IMR-90 (cell line): ENCODE results near the gene FAM131B. TPM values are rescaled to one million over a fixed set of nuclear protein-coding genes. Genes with fewer than 3 reads are reported as not detected.

Experiments used
- ATAC-seq: fragments of 200-7000 bp; cut with Tn5 transposase; 2 replicates; pipeline ENCODE4 v1.9.1; 2020; ENCODE audit warnings: low read depth, mild to moderate bottlenecking, moderate library complexity
- BruUV-seq: library from RNA; stranded (reverse); fragments of 400-500 nt; replicated peaks from 2 replicates; lab custom pipeline; 2021; lab: Mats Ljungman, UMichigan
- CTCF ChIA-PET: fragments of 300-600 bp; formaldehyde crosslinking; extraction: SDS; loops from one replicate; lab custom pipeline; 2021; ENCODE audit warnings: antibody characterized with exemption; lab: Yijun Ruan, JAX
- POLR2A ChIA-PET: fragments of 300-600 bp; sonication (Branson Sonifier 250); formaldehyde crosslinking; loops from one replicate; lab custom pipeline; 2022; ENCODE audit warnings: antibody characterized with exemption; ENCODE audit not compliant: unreplicated experiment; lab: Charles Lee
- DNase-seq: peaks from one replicate; pipeline ENCODE4 v3.0.0; 2013
- H2AFZ ChIP-seq: replicated peaks from 2 replicates; pipeline ENCODE3; 2013; ENCODE audit warnings: low read length, mild to moderate bottlenecking; ENCODE audit not compliant: poor library complexity
- H2AK5ac ChIP-seq: 2 replicates; pipeline ENCODE4 v1.6.1; 2013; ENCODE audit warnings: low read depth, low read length, inconsistent platforms
- H2AK9ac ChIP-seq: replicated peaks from 2 replicates; pipeline ENCODE3; 2013; ENCODE audit warnings: mild to moderate bottlenecking, low read depth, low read length, moderate library complexity; ENCODE audit not compliant: poor library complexity
- H2BK120ac ChIP-seq: 2 replicates; pipeline ENCODE4 v1.6.1; 2013; ENCODE audit warnings: low read depth, low read length, inconsistent platforms
- H2BK15ac ChIP-seq: 3 replicates; pipeline ENCODE4 v1.6.1; 2013; ENCODE audit warnings: low read depth, low read length, inconsistent platforms
- H2BK20ac ChIP-seq: 2 replicates; pipeline ENCODE4 v1.6.1; 2013; ENCODE audit warnings: low read depth, mild to moderate bottlenecking, inconsistent platforms, low read length, moderate library complexity
- H2BK5ac ChIP-seq: 2 replicates; pipeline ENCODE4 v1.6.1; 2013; ENCODE audit warnings: mild to moderate bottlenecking, low read depth, low read length, inconsistent platforms; ENCODE audit not compliant: poor library complexity, severe bottlenecking
- H3K14ac ChIP-seq: replicated peaks from 2 replicates; pipeline ENCODE4 v1.6.1; 2013; ENCODE audit warnings: low read depth, low read length, inconsistent platforms
- H3K18ac ChIP-seq: 2 replicates; pipeline ENCODE4 v1.6.1; 2013; ENCODE audit warnings: low read depth, low read length, control low read depth
- H3K23ac ChIP-seq: 2 replicates; pipeline ENCODE4 v1.6.1; 2013; ENCODE audit warnings: low read depth, low read length, inconsistent platforms
- H3K27ac ChIP-seq: 2 replicates; pipeline ENCODE4 v1.5.1; 2013; ENCODE audit warnings: mild to moderate bottlenecking, control low read depth, low read length; ENCODE audit not compliant: insufficient read depth
- H3K27me3 ChIP-seq: 2 replicates; pipeline ENCODE4 v1.6.1; 2013; ENCODE audit warnings: low read length; ENCODE audit not compliant: control insufficient read depth, insufficient read depth
- H3K36me3 ChIP-seq: 2 replicates; pipeline ENCODE4 v1.6.1; 2013; ENCODE audit warnings: low read length, mixed read lengths; ENCODE audit not compliant: control insufficient read depth, insufficient read depth
- H3K4ac ChIP-seq: 2 replicates; pipeline ENCODE4 v1.6.1; 2013; ENCODE audit warnings: low read depth, low read length, inconsistent platforms
- H3K4me1 ChIP-seq: 2 replicates; pipeline ENCODE4 v1.6.1; 2013; ENCODE audit warnings: low read length, mixed read lengths; ENCODE audit not compliant: control insufficient read depth, insufficient read depth
- H3K4me2 ChIP-seq: 2 replicates; pipeline ENCODE4 v1.6.1; 2013; ENCODE audit warnings: low read depth, mild to moderate bottlenecking, control low read depth, low read length, moderate library complexity
- H3K4me3 ChIP-seq: 2 replicates; pipeline ENCODE4 v1.5.1; 2013; ENCODE audit warnings: low read depth, mild to moderate bottlenecking, control low read depth, low read length, moderate library complexity; ENCODE audit not compliant: insufficient read depth
- H3K56ac ChIP-seq: 2 replicates; pipeline ENCODE4 v1.6.1; 2013; ENCODE audit warnings: low read length, inconsistent platforms; ENCODE audit not compliant: insufficient read depth; ENCODE audit errors: extremely low read depth
- H3K79me1 ChIP-seq, 2 experiments: 2 replicates each; pipeline ENCODE4 v1.6.1; 2013; ENCODE audit warnings: low read length in 2 of 2, inconsistent platforms in 1 of 2, low read depth in 1 of 2
- H3K9ac ChIP-seq: 2 replicates; pipeline ENCODE4 v1.6.1; 2013; ENCODE audit warnings: low read depth, low read length, control low read depth
- H3K9me1 ChIP-seq: 2 replicates; pipeline ENCODE4 v1.6.1; 2013; ENCODE audit warnings: low read length, inconsistent platforms; ENCODE audit not compliant: insufficient read depth
- H3K9me3 ChIP-seq: 2 replicates; pipeline ENCODE4 v1.6.1; 2013; ENCODE audit warnings: low read length; ENCODE audit not compliant: control insufficient read depth, insufficient read depth
- H4K20me1 ChIP-seq: 2 replicates; pipeline ENCODE4 v1.6.1; 2013; ENCODE audit warnings: low read length, inconsistent platforms; ENCODE audit not compliant: insufficient read depth
- H4K5ac ChIP-seq: 2 replicates; pipeline ENCODE4 v1.6.1; 2013; ENCODE audit warnings: mild to moderate bottlenecking, low read depth, low read length, control low read depth
- H4K8ac ChIP-seq, 2 experiments: 2 replicates each; pipeline ENCODE4 v1.6.1; 2013; ENCODE audit warnings: low read depth in 2 of 2, low read length in 2 of 2, control low read depth in 1 of 2, inconsistent platforms in 1 of 2
- H4K91ac ChIP-seq: 2 replicates; pipeline ENCODE4 v1.6.1; 2013; ENCODE audit warnings: low read depth, low read length, inconsistent platforms; ENCODE audit not compliant: insufficient read depth
- BHLHE40 ChIP-seq: fragments of 150-350 bp; IDR thresholded peaks from 2 replicates; pipeline ENCODE4 v1.6.1; 2016; ENCODE audit warnings: mild to moderate bottlenecking, low read depth, low read length
- MAZ ChIP-seq: IDR thresholded peaks from 2 replicates; pipeline ENCODE4 v1.6.1; 2012; ENCODE audit warnings: low read depth, mild to moderate bottlenecking, low read length, improper control_type of control experiment, moderate library complexity, borderline replicate concordance
- NFE2L2 ChIP-seq: fragments of 150-350 bp; IDR thresholded peaks from 2 replicates; pipeline ENCODE4 v1.6.1; 2016; ENCODE audit warnings: low read depth, mild to moderate bottlenecking, low read length
- POLR2A ChIP-seq: IDR thresholded peaks from 2 replicates; pipeline ENCODE4 v1.6.1; 2012; ENCODE audit warnings: mild to moderate bottlenecking, low read depth, low read length
- RAD21 ChIP-seq: IDR thresholded peaks from 2 replicates; pipeline ENCODE4 v1.6.1; 2012; ENCODE audit warnings: low read length, improper control_type of control experiment
- RCOR1 ChIP-seq: IDR thresholded peaks from 2 replicates; pipeline ENCODE4 v1.6.1; 2012; ENCODE audit warnings: mild to moderate bottlenecking, low read length, improper control_type of control experiment; ENCODE audit not compliant: insufficient replicate concordance
- RFX5 ChIP-seq: IDR thresholded peaks from 2 replicates; pipeline ENCODE4 v1.8.0; 2012; ENCODE audit warnings: low read depth, mild to moderate bottlenecking, low read length, moderate library complexity
- SMC3 ChIP-seq: fragments of 150-350 bp; IDR thresholded peaks from 2 replicates; pipeline ENCODE4 v1.6.1; 2016; ENCODE audit warnings: low read depth, mild to moderate bottlenecking, antibody characterized with exemption, low read length, moderate library complexity
- WGBS, 2 experiments: methylation state at CpG; one replicate each; pipeline versions ENCODE4 v1.1.5 to v1.1.7; 2013; ENCODE audit warnings: missing lambda C conversion rate in 2 of 2; ENCODE audit not compliant: insufficient read length in 1 of 2; ENCODE audit errors: extremely low coverage in 2 of 2; 5-methylcytosine and 5-hydroxymethylcytosine counted together
- dilution Hi-C: fragments of 300-500 bp; cut with HindIII; formaldehyde crosslinking; loops from one replicate; pipeline ENCODE4 v1.14.3; 2018; ENCODE audit warnings: low sequenced_read_pairs; ENCODE audit not compliant: unreplicated experiment
- in situ Hi-C: fragments of 300-500 bp; cut with MboI; formaldehyde crosslinking; loops from 3 replicates; pipeline ENCODE4 v1.14.3; 2019; ENCODE audit warnings: low sequenced_read_pairs, inconsistent platforms, mixed read lengths
- intact Hi-C: fragments of 100-400 bp; cut with micrococcal nuclease; formaldehyde crosslinking; loops from 2 replicates; pipeline ENCODE4 v1.10.0; 2022
- polyA plus RNA-seq, 3 experiments: library from polyadenylated mRNA; depleted of rRNA; stranded (reverse); fragments of >200 nt; gene quantifications; 2 replicates each; pipeline ENCODE4 v1.2.3, GENCODE V29; 2012; ENCODE audit warnings: low replicate concordance in 1 of 3
- total RNA-seq: library from RNA; depleted of rRNA; stranded (reverse); fragments of >200 nt; gene quantifications from 2 replicates; pipeline ENCODE4 v1.2.3, GENCODE V29; 2012
- TF ChIP-seq, protein P1 (sequence below): fragments of 150-350 bp; IDR thresholded peaks from 2 replicates; pipeline ENCODE4 v1.6.1; 2017; ENCODE audit warnings: mild to moderate bottlenecking, antibody characterized with exemption, low read length, low read depth
- TF ChIP-seq, protein P2 (sequence below): conservative IDR thresholded peaks from 2 replicates; pipeline ENCODE4 v1.5.1; 2012; ENCODE audit warnings: mild to moderate bottlenecking, low read depth, low read length, improper control_type of control experiment
- TF ChIP-seq, protein P3 (sequence below): fragments of 150-350 bp; IDR thresholded peaks from 2 replicates; pipeline ENCODE4 v1.6.1; 2016; ENCODE audit warnings: low read depth, mild to moderate bottlenecking, low read length, moderate library complexity, borderline replicate concordance

FAM131B gene
- total and polyA plus RNA-seq, 2 of the 4 experiments (the other 2 are of a cell fraction) = 3.4 to 4.3 TPM

DNA sequence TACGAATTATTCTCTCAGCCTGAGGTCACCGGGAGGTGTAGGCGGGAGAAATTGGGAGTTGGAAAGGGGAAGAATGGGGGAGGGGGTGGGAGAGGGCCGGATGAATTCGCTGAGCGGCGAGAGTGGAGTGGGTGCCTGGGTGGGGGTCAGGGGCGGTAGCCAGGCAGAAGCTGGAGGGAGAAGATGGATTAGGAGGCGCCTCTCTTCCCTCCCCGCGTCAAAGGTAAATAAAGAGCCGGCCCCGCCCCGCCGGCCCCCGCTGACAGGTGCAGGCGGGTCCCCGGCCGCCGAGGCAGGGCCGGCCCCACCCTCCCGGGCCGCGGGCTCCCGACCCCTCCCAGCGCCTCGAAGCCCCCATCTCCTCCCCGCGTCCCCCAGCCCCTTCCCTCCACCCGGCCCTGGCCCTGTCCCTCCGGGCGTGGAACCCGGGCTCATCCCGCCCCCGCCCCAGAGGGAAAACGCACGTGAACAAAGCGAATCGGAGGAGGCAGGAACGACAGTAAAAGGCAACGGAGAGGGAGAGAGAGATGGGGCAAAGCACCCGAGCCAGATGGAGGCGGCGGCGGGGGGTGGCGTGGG is 872 bp downstream of the FAM131B start:
- intact Hi-C loops (no loop called here), in situ Hi-C loops (no loop called here), dilution Hi-C loops (no loop called here)
- Histone ChIP-seq H2BK5ac (no peak overlapping the region), H2AK5ac (no peak overlapping the region), H3K18ac (no peak overlapping the region), H3K4me1 (no peaks in the 10 kb centered on the region), H3K56ac (no peak overlapping the region), H4K8ac (no peak overlapping the region), H3K4ac (no peak overlapping the region), H3K27ac (no peak overlapping the region), H2BK20ac (no peak overlapping the region), H4K91ac (no peak overlapping the region), H3K36me3 (peaks cover 2% of the 10 kb centered on the region; the same call in 1 of the 2 replicates), H3K14ac (no peak overlapping the region), H2AFZ (no peak overlapping the region), H3K9me1 (no peaks in the 10 kb centered on the region), H3K9me3 (no peaks in the 10 kb centered on the region), H2BK15ac (no peak overlapping the region), H3K79me1 (no peaks in the 10 kb centered on the region), H3K9ac (no peak overlapping the region), H3K27me3 (peaks cover 38% of the 10 kb centered on the region), H2BK120ac (no peak overlapping the region), H4K20me1 (no peaks in the 10 kb centered on the region), H2AK9ac (no peak overlapping the region), H3K4me2 (peak overlapping the region; percentile 90; the same call in 1 of the 2 replicates), H4K5ac (no peak overlapping the region), H3K23ac (no peak overlapping the region), H3K4me3 (peak overlapping the region; percentile 84)
- POLR2A ChIA-PET = no interaction called here
- TF ChIP-seq SMC3 (no peak), NFE2L2 (no peak), POLR2A (no peak), RAD21 (no peak), RCOR1 (no peak), RFX5 (no peak), MAZ (no peak), BHLHE40 (no peak)
- TF ChIP-seq, protein P1, sequence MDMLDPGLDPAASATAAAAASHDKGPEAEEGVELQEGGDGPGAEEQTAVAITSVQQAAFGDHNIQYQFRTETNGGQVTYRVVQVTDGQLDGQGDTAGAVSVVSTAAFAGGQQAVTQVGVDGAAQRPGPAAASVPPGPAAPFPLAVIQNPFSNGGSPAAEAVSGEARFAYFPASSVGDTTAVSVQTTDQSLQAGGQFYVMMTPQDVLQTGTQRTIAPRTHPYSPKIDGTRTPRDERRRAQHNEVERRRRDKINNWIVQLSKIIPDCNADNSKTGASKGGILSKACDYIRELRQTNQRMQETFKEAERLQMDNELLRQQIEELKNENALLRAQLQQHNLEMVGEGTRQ = no peak
- TF ChIP-seq, protein P2, sequence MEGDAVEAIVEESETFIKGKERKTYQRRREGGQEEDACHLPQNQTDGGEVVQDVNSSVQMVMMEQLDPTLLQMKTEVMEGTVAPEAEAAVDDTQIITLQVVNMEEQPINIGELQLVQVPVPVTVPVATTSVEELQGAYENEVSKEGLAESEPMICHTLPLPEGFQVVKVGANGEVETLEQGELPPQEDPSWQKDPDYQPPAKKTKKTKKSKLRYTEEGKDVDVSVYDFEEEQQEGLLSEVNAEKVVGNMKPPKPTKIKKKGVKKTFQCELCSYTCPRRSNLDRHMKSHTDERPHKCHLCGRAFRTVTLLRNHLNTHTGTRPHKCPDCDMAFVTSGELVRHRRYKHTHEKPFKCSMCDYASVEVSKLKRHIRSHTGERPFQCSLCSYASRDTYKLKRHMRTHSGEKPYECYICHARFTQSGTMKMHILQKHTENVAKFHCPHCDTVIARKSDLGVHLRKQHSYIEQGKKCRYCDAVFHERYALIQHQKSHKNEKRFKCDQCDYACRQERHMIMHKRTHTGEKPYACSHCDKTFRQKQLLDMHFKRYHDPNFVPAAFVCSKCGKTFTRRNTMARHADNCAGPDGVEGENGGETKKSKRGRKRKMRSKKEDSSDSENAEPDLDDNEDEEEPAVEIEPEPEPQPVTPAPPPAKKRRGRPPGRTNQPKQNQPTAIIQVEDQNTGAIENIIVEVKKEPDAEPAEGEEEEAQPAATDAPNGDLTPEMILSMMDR = no peak
- TF ChIP-seq, protein P3, sequence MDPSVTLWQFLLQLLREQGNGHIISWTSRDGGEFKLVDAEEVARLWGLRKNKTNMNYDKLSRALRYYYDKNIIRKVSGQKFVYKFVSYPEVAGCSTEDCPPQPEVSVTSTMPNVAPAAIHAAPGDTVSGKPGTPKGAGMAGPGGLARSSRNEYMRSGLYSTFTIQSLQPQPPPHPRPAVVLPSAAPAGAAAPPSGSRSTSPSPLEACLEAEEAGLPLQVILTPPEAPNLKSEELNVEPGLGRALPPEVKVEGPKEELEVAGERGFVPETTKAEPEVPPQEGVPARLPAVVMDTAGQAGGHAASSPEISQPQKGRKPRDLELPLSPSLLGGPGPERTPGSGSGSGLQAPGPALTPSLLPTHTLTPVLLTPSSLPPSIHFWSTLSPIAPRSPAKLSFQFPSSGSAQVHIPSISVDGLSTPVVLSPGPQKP = no peak
- no CpG with 5 or more reads among the region's 46 CpGs for WGBS, 2 experiments
- no TSS peak for BruUV-seq
- peak; percentile 10 for ATAC-seq
- DNase-seq = no peak
- CTCF ChIA-PET = no interaction called here
